ENCODE results near the gene ERCC4.

DNA sequence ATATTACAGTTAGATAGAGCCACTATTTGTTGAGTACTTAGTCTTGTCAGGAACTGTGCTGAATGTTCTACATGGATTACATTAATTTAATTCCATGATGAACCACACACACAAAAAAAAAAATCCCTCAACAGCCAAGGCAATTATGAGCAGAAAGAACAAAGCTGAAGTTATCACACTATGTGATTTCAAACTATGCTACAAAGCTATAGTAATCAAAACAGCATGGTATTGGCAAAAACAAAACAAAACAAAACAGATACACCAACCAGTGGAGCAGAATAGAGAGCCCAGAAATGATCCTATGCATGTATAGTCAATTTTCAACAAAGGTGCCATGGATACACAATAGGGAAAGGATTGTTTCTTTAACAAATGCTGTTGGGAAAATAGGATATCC lies 8.1 kb upstream of the ERCC4 start:
- TF ChIP-seq CTCF (IDR thresholded peaks at IDR 0.05; ENCODE audit: low read depth, low read length) (no peak), MAX (IDR thresholded peaks at IDR 0.05; ENCODE audit: low read depth, low read length) (no peak)
